NB4 (cell line): ENCODE results near the gene KCNIP4.

Source experiments
- MYC ChIP-seq: IDR thresholded peaks from 2 replicates; pipeline ENCODE4 v1.6.1; 2011; ENCODE audit warnings: low read depth, low read length
- POLR2A ChIP-seq: IDR thresholded peaks from 2 replicates; pipeline ENCODE4 v1.6.1; 2011; ENCODE audit warnings: mild to moderate bottlenecking; ENCODE audit not compliant: insufficient read length; ENCODE audit errors: extremely low read depth
- TF ChIP-seq, protein P1 (sequence below): IDR thresholded peaks from one replicate; pipeline ENCODE4 v1.5.1; 2012; ENCODE audit warnings: low read depth, low read length
- TF ChIP-seq, protein P2 (sequence below): IDR thresholded peaks from 2 replicates; pipeline ENCODE4 v1.6.1; 2011; ENCODE audit warnings: low read depth, low read length

DNA sequence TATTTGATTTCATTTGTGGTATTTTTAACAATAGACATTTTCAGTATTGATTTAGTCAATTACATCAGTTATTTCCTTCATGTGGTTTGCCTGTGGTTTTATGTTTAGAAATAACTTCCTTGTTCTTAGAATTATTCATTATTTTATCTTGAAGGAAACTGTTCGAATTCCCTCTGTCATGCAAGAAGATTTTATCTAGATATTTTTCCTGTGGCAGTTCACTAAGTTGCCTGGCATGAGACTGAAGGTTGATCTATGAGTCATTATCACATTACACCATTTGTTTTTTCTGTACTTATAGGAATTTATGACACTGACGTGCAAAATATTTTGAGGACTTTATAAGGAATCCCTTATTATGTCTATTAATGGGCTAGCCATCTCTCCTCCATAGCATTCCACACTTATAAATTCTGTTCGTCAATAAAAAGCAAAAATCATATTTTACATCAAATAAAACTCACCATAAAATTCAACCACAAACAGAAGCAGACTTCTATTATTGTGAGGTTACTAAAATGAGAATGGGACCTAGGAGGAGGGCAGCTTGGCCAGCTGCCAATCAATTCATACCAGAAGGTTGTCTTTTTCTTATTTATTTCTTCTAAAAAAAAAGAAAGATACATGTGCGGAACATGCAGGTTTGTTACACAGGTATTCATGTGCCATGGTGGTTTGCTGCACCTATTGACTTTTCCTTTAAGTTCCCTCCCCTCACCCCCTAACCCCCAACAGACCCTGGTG lies 179.0 kb downstream of the KCNIP4 start:
- TF ChIP-seq, protein P1, sequence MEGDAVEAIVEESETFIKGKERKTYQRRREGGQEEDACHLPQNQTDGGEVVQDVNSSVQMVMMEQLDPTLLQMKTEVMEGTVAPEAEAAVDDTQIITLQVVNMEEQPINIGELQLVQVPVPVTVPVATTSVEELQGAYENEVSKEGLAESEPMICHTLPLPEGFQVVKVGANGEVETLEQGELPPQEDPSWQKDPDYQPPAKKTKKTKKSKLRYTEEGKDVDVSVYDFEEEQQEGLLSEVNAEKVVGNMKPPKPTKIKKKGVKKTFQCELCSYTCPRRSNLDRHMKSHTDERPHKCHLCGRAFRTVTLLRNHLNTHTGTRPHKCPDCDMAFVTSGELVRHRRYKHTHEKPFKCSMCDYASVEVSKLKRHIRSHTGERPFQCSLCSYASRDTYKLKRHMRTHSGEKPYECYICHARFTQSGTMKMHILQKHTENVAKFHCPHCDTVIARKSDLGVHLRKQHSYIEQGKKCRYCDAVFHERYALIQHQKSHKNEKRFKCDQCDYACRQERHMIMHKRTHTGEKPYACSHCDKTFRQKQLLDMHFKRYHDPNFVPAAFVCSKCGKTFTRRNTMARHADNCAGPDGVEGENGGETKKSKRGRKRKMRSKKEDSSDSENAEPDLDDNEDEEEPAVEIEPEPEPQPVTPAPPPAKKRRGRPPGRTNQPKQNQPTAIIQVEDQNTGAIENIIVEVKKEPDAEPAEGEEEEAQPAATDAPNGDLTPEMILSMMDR = no peak
- TF ChIP-seq POLR2A (no peak), MYC (no peak)
- TF ChIP-seq, protein P2, sequence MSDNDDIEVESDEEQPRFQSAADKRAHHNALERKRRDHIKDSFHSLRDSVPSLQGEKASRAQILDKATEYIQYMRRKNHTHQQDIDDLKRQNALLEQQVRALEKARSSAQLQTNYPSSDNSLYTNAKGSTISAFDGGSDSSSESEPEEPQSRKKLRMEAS = no peak
